Right lobe of liver (tissue), 6 donors: Measurements from ENCODE around the gene MAML2. TPM values are rescaled to one million over a fixed set of nuclear protein-coding genes. Genes with fewer than 3 reads are reported as not detected.

Experiments used
- ATAC-seq, 4 donors: fragments of 200-7000 bp; cut with Tn5 transposase; one replicate each; pipeline ENCODE4 v1.9.1; 2020; ENCODE audit warnings: mild to moderate bottlenecking in 4 of 4, moderate library complexity in 4 of 4
- DNase-seq, 3 donors: peaks; one replicate each; pipeline ENCODE4 v3.0.0-alpha.2; 2020
- H3K27ac ChIP-seq, 3 donors: fragments of 200-600 bp; one replicate each; pipeline ENCODE4 v1.8.0; 2022
- H3K27me3 ChIP-seq, 2 donors: fragments of 200-600 bp; one replicate each; pipeline ENCODE4 v1.8.0; 2022
- H3K36me3 ChIP-seq, 4 donors: fragments of 200-600 bp; sonication (generic) in 1 of 4; one replicate each; pipeline versions ENCODE4 v1.5.1 to v1.8.0; 2017 to 2022; ENCODE audit warnings: control low read depth in 1 of 4
- H3K4me1 ChIP-seq, 4 donors: fragments of 200-600 bp; sonication (generic) in 1 of 4; one replicate each; pipeline versions ENCODE4 v1.5.1 to v1.8.0; 2017 to 2022; ENCODE audit warnings: control low read depth in 1 of 4
- H3K4me3 ChIP-seq, 3 donors: fragments of 200-600 bp; one replicate each; pipeline ENCODE4 v1.8.0; 2022
- H3K9me3 ChIP-seq, 4 donors: fragments of 200-600 bp; sonication (generic) in 1 of 4; one replicate each; pipeline versions ENCODE4 v1.5.1 to v1.8.0; 2017 to 2022; ENCODE audit warnings: control low read depth in 1 of 4
- CTCF ChIP-seq, 4 donors: fragments of 200-600 bp in 3 of 4; fragments of 450-650 bp in 1 of 4; IDR thresholded peaks; one replicate each; pipeline versions ENCODE4 v1.5.1 to v1.8.0; 2016 to 2022; ENCODE audit warnings: antibody characterized with exemption in 4 of 4, mild to moderate bottlenecking in 2 of 4
- POLR2A ChIP-seq: fragments of 450-650 bp; IDR thresholded peaks from one replicate; pipeline ENCODE4 v1.6.1; 2017; ENCODE audit warnings: antibody characterized with exemption, mild to moderate bottlenecking
- WGBS: methylation state at CpG from one replicate; pipeline ENCODE4 v1.1.6; 2018; ENCODE audit warnings: low coverage, low lambda C conversion rate; ENCODE audit not compliant: insufficient coverage; ENCODE audit errors: missing lambda C conversion rate; 5-methylcytosine and 5-hydroxymethylcytosine counted together
- intact Hi-C, 2 donors: fragments of 100-400 bp; cut with DNase I; formaldehyde crosslinking; loops; one replicate each; pipeline versions ENCODE4 v1.11.2 to v1.14.1; 2022
- total RNA-seq, 6 experiments: library from RNA; depleted of rRNA in 2 of 6; stranded (reverse); fragments of >200 nt in 2 of 6; fragmentation: NEBNext Ultra II Directional in 3 of 6; extraction: Animal tissue kit (Norgen Biotek cat#: 25700) in 3 of 6; gene quantifications; one replicate each; pipeline versions ENCODE4 v1.1.0 to v1.2.4, GENCODE V29; 2016 to 2023
- donor health status: DM: no; HTN: yes; CAD: no.
- donor health status: DM: no; HTN: no; CAD: no.
- donor health status: DM: no; HTN: no; CAD: no.
- donor health status: DM: no; HTN: yes; CAD: no.
- donor health status: DM: no; HTN: yes; CAD: no.

MAML2 gene
- total RNA-seq, 6 experiments from 2014 or later = 0.92 to 2.3 (median 1.9) TPM

- H3K27me3 ChIP-seq = no peaks in the 10 kb centered on the region
- H3K4me1 ChIP-seq = no peaks in the 10 kb centered on the region
- H3K4me3 ChIP-seq = no peak overlapping the region
- intact Hi-C loops = no loop called here
- no peaks in the 10 kb centered on the region for H3K9me3 ChIP-seq
- ATAC-seq (no peak), DNase-seq (no peak)
- no peak overlapping the region for H3K27ac ChIP-seq
- TF ChIP-seq POLR2A (no peak), CTCF (IDR thresholded peaks at IDR 0.05) (no peak)
- WGBS = 81% methylated on average over 6 of the region's 6 CpGs
- no peaks in the 10 kb centered on the region for H3K36me3 ChIP-seq
These were observed 306.1 kb downstream of the MAML2 start for GRCh38 chr11:96036863-96037262.

DNA sequence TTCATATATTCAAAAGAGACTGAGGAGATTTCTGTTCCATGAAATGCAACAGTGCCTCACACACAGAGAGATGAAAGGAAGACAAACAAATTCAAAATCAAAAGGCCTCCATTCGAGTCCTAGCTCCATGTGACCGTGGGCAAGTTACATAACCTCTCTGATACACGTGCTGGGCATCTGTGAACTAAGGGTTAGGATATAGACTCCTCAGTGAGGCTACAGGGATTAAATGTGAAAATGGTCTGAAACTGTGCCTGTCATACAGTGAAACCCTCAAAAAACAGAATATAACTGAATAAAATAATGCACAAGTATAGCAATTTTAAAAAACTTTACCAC lies 307.3 kb downstream of the MAML2 start:
- intact Hi-C loops = no loop called here
- Histone ChIP-seq H3K9me3 (no peaks in the 10 kb centered on the region), H3K36me3 (no peaks in the 10 kb centered on the region), H3K4me3 (no peak overlapping the region), H3K4me1 (no peaks in the 10 kb centered on the region), H3K27ac (no peak overlapping the region), H3K27me3 (no peaks in the 10 kb centered on the region)
- WGBS = 17% methylated on average over 3 of the region's 3 CpGs
- DNase-seq (no peak), ATAC-seq (peak in 2 of 4 donors; percentile 13 to 53)
- TF ChIP-seq CTCF (IDR thresholded peaks at IDR 0.05) (no peak), POLR2A (no peak)

DNA sequence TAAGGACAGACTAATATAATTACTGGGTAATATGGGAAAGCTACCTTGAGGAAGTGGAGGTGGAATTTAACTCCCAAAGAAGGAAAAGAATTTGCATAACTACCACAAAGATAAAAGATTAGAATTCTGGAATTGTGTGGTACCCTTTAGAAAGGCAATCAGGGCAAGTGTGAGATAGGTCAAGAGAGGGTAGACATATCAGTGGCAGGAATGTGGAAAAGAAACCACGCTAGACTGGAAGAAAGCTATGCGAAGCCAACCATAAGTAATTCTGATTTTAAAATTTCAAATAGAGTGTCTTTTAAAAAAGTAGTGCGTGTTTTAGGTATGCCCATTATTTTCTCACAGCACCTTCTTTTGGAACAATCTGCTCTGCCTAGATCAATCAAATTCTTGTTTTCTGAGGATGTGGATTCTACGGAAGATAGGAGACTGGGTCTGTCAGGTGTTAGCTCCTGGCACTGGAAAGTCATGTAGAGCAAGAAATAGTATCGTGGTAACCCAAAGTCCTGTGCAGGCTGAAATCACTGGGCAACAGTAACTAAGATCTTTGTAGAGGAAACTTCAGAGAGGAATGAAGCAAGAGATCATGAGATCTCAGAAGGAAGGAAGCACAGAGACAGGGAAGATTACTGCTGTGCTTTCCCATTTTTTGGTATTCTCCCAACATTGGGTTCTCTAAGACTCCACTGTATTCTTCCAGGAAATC lies 307.8 kb downstream of the MAML2 start:
- H3K27me3 ChIP-seq = no peaks in the 10 kb centered on the region
- H3K4me3 ChIP-seq = no peak overlapping the region
- H3K36me3 ChIP-seq = no peaks in the 10 kb centered on the region
- no peak for DNase-seq
- no peak overlapping the region for H3K27ac ChIP-seq
- peak in 3 of 4 donors; percentile 30 to 54 (median 43) for ATAC-seq
- 57% methylated on average over 5 of the region's 5 CpGs for WGBS
- TF ChIP-seq CTCF (IDR thresholded peaks at IDR 0.05) = no peak
- TF ChIP-seq POLR2A = no peak
- intact Hi-C loops = no loop called here
- H3K4me1 ChIP-seq = no peaks in the 10 kb centered on the region
- H3K9me3 ChIP-seq = no peaks in the 10 kb centered on the region

- ATAC-seq (no peak), DNase-seq (no peak)
- H3K4me3 ChIP-seq = no peak overlapping the region
- TF ChIP-seq CTCF (IDR thresholded peaks at IDR 0.05) = no peak
- TF ChIP-seq POLR2A = no peak
- no peaks in the 10 kb centered on the region for H3K27me3 ChIP-seq
- no peaks in the 10 kb centered on the region for H3K36me3 ChIP-seq
- no peaks in the 10 kb centered on the region for H3K9me3 ChIP-seq
- 75% methylated on average over 4 of the region's 4 CpGs for WGBS
- intact Hi-C loops = no loop called here
- no peaks in the 10 kb centered on the region for H3K4me1 ChIP-seq
- no peak overlapping the region for H3K27ac ChIP-seq
These were observed 309.4 kb downstream of the MAML2 start for GRCh38 chr11:96033599-96033998.

DNA sequence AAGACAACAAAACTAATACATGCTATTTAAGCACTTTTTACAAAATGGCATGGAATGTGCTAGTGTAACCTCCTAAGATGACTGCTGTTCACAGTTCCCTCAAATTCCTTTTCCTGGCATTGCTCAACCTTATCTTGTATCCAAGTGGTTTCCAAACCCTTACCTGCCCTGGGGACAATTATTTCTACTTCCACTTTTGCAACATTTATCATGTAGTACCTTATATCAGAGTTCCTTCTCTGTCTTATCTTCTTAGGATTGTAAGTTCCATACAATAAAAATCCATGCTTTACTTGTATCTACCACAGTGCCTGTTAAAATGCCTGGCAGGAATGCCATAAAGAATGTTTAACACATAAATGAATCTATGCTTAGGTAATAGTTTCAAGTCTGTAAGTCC lies 309.9 kb downstream of the MAML2 start:
- H3K4me3 ChIP-seq = no peak overlapping the region
- TF ChIP-seq CTCF (IDR thresholded peaks at IDR 0.05) (no peak), POLR2A (no peak)
- no peak for ATAC-seq
- H3K27me3 ChIP-seq = no peaks in the 10 kb centered on the region
- DNase-seq = no peak
- intact Hi-C loops = no loop called here
- H3K9me3 ChIP-seq = no peaks in the 10 kb centered on the region
- no peaks in the 10 kb centered on the region for H3K4me1 ChIP-seq
- no peak overlapping the region for H3K27ac ChIP-seq
- H3K36me3 ChIP-seq = no peaks in the 10 kb centered on the region
